SK-N-SH treated with all-trans-retinoic acid at 6 μM for 48 hours (cell line): Measurements from ENCODE around the gene PCSK5.
"Not testable (repeated sequence)": the region's sequence is repeated elsewhere in the genome, so short reads cannot be mapped to it uniquely, and the experiment has no call there.

Source experiments
- ATAC-seq: fragments of 200-7000 bp; cut with Tn5 transposase; 3 replicates; pipeline ENCODE4 v1.9.1; 2020; ENCODE audit warnings: mild to moderate bottlenecking, moderate library complexity
- ARNTL ChIP-seq: fragments of 450-650 bp; formaldehyde crosslinking; IDR thresholded peaks from 2 replicates; pipeline ENCODE4 v1.5.0; 2020; ENCODE audit warnings: low read depth, mild to moderate bottlenecking, moderate library complexity, borderline replicate concordance
- GLIS3 ChIP-seq: fragments of 250-450 bp; sonication (Bioruptor Pico); IDR thresholded peaks from 2 replicates; pipeline ENCODE4 v1.5.0; 2020; ENCODE audit warnings: mild to moderate bottlenecking, moderate library complexity
- OSR1 ChIP-seq: fragments of 250-450 bp; sonication (Bioruptor Pico); IDR thresholded peaks from 2 replicates; pipeline ENCODE4 v1.8.0; 2022; ENCODE audit warnings: moderate library complexity, mild to moderate bottlenecking, inconsistent platforms
- PPARA ChIP-seq: fragments of 250-450 bp; sonication (Bioruptor Pico); IDR thresholded peaks from 2 replicates; pipeline ENCODE4 v1.5.0; 2020; ENCODE audit warnings: mild to moderate bottlenecking, borderline replicate concordance
- RARB ChIP-seq: fragments of 250-450 bp; sonication (Bioruptor Pico); IDR thresholded peaks from 2 replicates; pipeline ENCODE4 v1.8.0; 2021; ENCODE audit warnings: mild to moderate bottlenecking, moderate library complexity
- SNAI2 ChIP-seq: fragments of 250-450 bp; sonication (Bioruptor Pico); IDR thresholded peaks from 2 replicates; pipeline ENCODE4 v1.5.0; 2020; ENCODE audit warnings: mild to moderate bottlenecking, moderate library complexity
- TCF4 ChIP-seq: fragments of 250-450 bp; sonication (Bioruptor Pico); IDR thresholded peaks from 2 replicates; pipeline ENCODE4 v1.8.0; 2021; ENCODE audit warnings: mild to moderate bottlenecking, moderate library complexity, borderline replicate concordance
- TOX ChIP-seq: fragments of 250-450 bp; sonication (Bioruptor Pico); IDR thresholded peaks from 2 replicates; pipeline ENCODE4 v1.8.0; 2021; ENCODE audit warnings: mild to moderate bottlenecking, moderate library complexity, borderline replicate concordance
- TSHZ2 ChIP-seq: fragments of 250-450 bp; sonication (Bioruptor Pico); IDR thresholded peaks from 2 replicates; pipeline ENCODE4 v1.5.0; 2020; ENCODE audit warnings: mild to moderate bottlenecking, moderate library complexity
- ZC3H10 ChIP-seq: fragments of 250-450 bp; sonication (Bioruptor Pico); IDR thresholded peaks from 2 replicates; pipeline ENCODE4 v1.5.1; 2021; ENCODE audit warnings: mild to moderate bottlenecking, moderate library complexity
- ZFP3 ChIP-seq: fragments of 250-450 bp; sonication (Bioruptor Pico); IDR thresholded peaks from 2 replicates; pipeline ENCODE4 v1.5.0; 2020; ENCODE audit warnings: mild to moderate bottlenecking, moderate library complexity
- ZFP30 ChIP-seq: fragments of 450-650 bp; formaldehyde crosslinking; IDR thresholded peaks from 2 replicates; pipeline ENCODE4 v1.5.0; 2022; ENCODE audit warnings: mild to moderate bottlenecking, moderate library complexity
- ZNF565 ChIP-seq: fragments of 450-650 bp; formaldehyde crosslinking; conservative IDR thresholded peaks from 2 replicates; pipeline ENCODE4 v1.5.0; 2020; ENCODE audit warnings: low read depth, mild to moderate bottlenecking, moderate library complexity
- ZNF8 ChIP-seq: fragments of 450-650 bp; formaldehyde crosslinking; IDR thresholded peaks from 2 replicates; pipeline ENCODE4 v1.5.0; 2020; ENCODE audit warnings: mild to moderate bottlenecking, moderate library complexity
- TF ChIP-seq, protein P1 (sequence below): fragments of 250-450 bp; sonication (Bioruptor Pico); IDR thresholded peaks from 2 replicates; pipeline ENCODE4 v1.8.0; 2020; ENCODE audit warnings: mild to moderate bottlenecking, moderate library complexity, borderline replicate concordance
- TF ChIP-seq, protein P2 (sequence below): fragments of 250-450 bp; sonication (Bioruptor Pico); IDR thresholded peaks from 2 replicates; pipeline ENCODE4 v1.5.1; 2021; ENCODE audit warnings: mild to moderate bottlenecking, moderate library complexity
- TF ChIP-seq, protein P3 (sequence below): fragments of 250-450 bp; sonication (Bioruptor Pico); IDR thresholded peaks from 2 replicates; pipeline ENCODE4 v1.5.1; 2020; ENCODE audit warnings: low read depth, mild to moderate bottlenecking, moderate library complexity
- TF ChIP-seq, protein P4 (sequence below): fragments of 250-450 bp; sonication (Bioruptor Pico); IDR thresholded peaks from 2 replicates; pipeline ENCODE4 v1.8.0; 2021; ENCODE audit warnings: low read depth, mild to moderate bottlenecking, moderate library complexity, borderline replicate concordance

PCSK5 gene

GRCh38 chr9:75866273-75866871 lies 24.1 kb upstream of the PCSK5 start:
- TF ChIP-seq ZFP30: no peak
- TF ChIP-seq PPARA: no peak
- no peak for TF ChIP-seq GLIS3 (CRISPR knock-in tag)
- TF ChIP-seq OSR1 (CRISPR knock-in tag): no peak
- TF ChIP-seq, protein P1, sequence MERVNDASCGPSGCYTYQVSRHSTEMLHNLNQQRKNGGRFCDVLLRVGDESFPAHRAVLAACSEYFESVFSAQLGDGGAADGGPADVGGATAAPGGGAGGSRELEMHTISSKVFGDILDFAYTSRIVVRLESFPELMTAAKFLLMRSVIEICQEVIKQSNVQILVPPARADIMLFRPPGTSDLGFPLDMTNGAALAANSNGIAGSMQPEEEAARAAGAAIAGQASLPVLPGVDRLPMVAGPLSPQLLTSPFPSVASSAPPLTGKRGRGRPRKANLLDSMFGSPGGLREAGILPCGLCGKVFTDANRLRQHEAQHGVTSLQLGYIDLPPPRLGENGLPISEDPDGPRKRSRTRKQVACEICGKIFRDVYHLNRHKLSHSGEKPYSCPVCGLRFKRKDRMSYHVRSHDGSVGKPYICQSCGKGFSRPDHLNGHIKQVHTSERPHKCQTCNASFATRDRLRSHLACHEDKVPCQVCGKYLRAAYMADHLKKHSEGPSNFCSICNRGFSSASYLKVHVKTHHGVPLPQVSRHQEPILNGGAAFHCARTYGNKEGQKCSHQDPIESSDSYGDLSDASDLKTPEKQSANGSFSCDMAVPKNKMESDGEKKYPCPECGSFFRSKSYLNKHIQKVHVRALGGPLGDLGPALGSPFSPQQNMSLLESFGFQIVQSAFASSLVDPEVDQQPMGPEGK (CRISPR knock-in tag): no peak
- TF ChIP-seq ZNF565 (CRISPR knock-in tag): no peak
- no peak for TF ChIP-seq TOX (CRISPR knock-in tag)
- TF ChIP-seq ARNTL (CRISPR knock-in tag): no peak

GRCh38 chr9:75868526-75868925 lies 21.9 kb upstream of the PCSK5 start:
- not testable (repeated sequence) for ATAC-seq

More at GRCh38 chr9:75866273-75866871, 24.1 kb upstream of the PCSK5 start:
- ATAC-seq: peak; percentile 67

- TF ChIP-seq RARB (CRISPR knock-in tag) (no peak), PPARA (no peak), TCF4 (CRISPR knock-in tag) (no peak), OSR1 (CRISPR knock-in tag) (no peak), ZFP30 (no peak), ZFP3 (CRISPR knock-in tag) (no peak), ZC3H10 (no peak), ZNF8 (CRISPR knock-in tag) (no peak), TOX (CRISPR knock-in tag) (no peak), ARNTL (CRISPR knock-in tag) (no peak)
- TF ChIP-seq, protein P2, sequence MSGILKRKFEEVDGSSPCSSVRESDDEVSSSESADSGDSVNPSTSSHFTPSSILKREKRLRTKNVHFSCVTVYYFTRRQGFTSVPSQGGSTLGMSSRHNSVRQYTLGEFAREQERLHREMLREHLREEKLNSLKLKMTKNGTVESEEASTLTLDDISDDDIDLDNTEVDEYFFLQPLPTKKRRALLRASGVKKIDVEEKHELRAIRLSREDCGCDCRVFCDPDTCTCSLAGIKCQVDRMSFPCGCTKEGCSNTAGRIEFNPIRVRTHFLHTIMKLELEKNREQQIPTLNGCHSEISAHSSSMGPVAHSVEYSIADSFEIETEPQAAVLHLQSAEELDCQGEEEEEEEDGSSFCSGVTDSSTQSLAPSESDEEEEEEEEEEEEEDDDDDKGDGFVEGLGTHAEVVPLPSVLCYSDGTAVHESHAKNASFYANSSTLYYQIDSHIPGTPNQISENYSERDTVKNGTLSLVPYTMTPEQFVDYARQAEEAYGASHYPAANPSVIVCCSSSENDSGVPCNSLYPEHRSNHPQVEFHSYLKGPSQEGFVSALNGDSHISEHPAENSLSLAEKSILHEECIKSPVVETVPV (CRISPR knock-in tag): no peak
- TF ChIP-seq, protein P3, sequence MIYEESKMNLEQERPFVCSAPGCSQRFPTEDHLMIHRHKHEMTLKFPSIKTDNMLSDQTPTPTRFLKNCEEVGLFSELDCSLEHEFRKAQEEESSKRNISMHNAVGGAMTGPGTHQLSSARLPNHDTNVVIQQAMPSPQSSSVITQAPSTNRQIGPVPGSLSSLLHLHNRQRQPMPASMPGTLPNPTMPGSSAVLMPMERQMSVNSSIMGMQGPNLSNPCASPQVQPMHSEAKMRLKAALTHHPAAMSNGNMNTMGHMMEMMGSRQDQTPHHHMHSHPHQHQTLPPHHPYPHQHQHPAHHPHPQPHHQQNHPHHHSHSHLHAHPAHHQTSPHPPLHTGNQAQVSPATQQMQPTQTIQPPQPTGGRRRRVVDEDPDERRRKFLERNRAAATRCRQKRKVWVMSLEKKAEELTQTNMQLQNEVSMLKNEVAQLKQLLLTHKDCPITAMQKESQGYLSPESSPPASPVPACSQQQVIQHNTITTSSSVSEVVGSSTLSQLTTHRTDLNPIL (CRISPR knock-in tag): no peak
- TF ChIP-seq, protein P1 (CRISPR knock-in tag): no peak
- no peak for ATAC-seq
Measured at GRCh38 chr9:75869236-75869635, 21.2 kb upstream of the PCSK5 start.

DNA sequence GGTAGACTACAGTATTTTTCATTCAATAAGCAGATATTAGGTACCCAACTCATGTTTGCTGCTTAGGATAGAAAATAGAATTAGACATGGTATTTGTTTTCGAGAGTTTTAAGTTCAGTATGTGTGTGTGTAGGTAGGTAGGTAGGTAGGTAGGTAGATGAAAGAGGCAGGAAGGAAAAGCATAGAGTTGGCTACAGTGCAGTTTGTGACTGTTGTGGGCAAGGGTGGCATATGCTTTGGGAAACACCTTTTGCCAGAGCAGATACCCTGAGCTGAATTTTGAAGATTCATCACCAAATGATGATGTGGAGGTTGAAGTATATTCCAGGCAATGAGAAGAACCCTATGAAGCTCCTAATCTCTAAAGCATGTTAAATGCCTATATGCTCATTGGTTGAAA lies 20.0 kb upstream of the PCSK5 start:
- ATAC-seq: no peak
- TF ChIP-seq, protein P2 (CRISPR knock-in tag): no peak
- TF ChIP-seq, protein P3 (CRISPR knock-in tag): no peak
- TF ChIP-seq, protein P1 (CRISPR knock-in tag): no peak
- TF ChIP-seq ZNF8 (CRISPR knock-in tag) (no peak), SNAI2 (CRISPR knock-in tag) (no peak), TSHZ2 (no peak), ARNTL (CRISPR knock-in tag) (no peak), TCF4 (CRISPR knock-in tag) (no peak)
- TF ChIP-seq, protein P4, sequence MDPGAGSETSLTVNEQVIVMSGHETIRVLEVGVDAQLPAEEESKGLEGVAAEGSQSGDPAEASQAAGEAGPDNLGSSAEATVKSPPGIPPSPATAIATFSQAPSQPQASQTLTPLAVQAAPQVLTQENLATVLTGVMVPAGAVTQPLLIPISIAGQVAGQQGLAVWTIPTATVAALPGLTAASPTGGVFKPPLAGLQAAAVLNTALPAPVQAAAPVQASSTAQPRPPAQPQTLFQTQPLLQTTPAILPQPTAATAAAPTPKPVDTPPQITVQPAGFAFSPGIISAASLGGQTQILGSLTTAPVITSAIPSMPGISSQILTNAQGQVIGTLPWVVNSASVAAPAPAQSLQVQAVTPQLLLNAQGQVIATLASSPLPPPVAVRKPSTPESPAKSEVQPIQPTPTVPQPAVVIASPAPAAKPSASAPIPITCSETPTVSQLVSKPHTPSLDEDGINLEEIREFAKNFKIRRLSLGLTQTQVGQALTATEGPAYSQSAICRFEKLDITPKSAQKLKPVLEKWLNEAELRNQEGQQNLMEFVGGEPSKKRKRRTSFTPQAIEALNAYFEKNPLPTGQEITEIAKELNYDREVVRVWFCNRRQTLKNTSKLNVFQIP (CRISPR knock-in tag): no peak
